Activated T-cell treated with anti-CD3 and anti-CD28 coated beads for 1 hour (primary cell): ENCODE data around the gene MX2.

Experiments
- DNase-seq: peaks from one replicate; pipeline ENCODE4 v3.0.0-alpha.2; 2020; ENCODE audit warnings: low read depth

Gene MX2

GRCh38 chr21:41364308-41364707 is 2.5 kb downstream of the MX2 start:
- no peak for DNase-seq

- DNase-seq, result no peak
These were observed 3.7 kb downstream of the MX2 start for GRCh38 chr21:41365377-41366107.

GRCh38 chr21:41366522-41367151 is 4.8 kb downstream of the MX2 start:
- no peak for DNase-seq

GRCh38 chr21:41367301-41367944 is 5.6 kb downstream of the MX2 start:
- no peak for DNase-seq

GRCh38 chr21:41367945-41368734 is 6.3 kb downstream of the MX2 start:
- no peak for DNase-seq

- no peak for DNase-seq
These were observed 6.9 kb downstream of the MX2 start for GRCh38 chr21:41368735-41369104.

- DNase-seq, result no peak
These were observed 7.5 kb downstream of the MX2 start for GRCh38 chr21:41369105-41369919.

- DNase-seq, result no peak
These were observed 8.4 kb downstream of the MX2 start for GRCh38 chr21:41369920-41370839.

- DNase-seq, result no peak
These were observed 9.2 kb downstream of the MX2 start for GRCh38 chr21:41370840-41371684.

- no peak for DNase-seq
These were observed 9.8 kb downstream of the MX2 start for GRCh38 chr21:41371685-41372030.

GRCh38 chr21:41373253-41373652 is 11.4 kb downstream of the MX2 start:
- no peak for DNase-seq

- no peak for DNase-seq
These were observed 11.9 kb downstream of the MX2 start for GRCh38 chr21:41373763-41374162.

GRCh38 chr21:41374177-41374712 is 12.4 kb downstream of the MX2 start:
- DNase-seq, result no peak

- DNase-seq, result no peak
These were observed 13.2 kb downstream of the MX2 start for GRCh38 chr21:41374867-41375533.

- no peak for DNase-seq
These were observed 14.0 kb downstream of the MX2 start for GRCh38 chr21:41375875-41376274.

- no peak for DNase-seq
These were observed 15.9 kb downstream of the MX2 start for GRCh38 chr21:41377715-41378114.

- DNase-seq, result no peak
These were observed 17.0 kb downstream of the MX2 start for GRCh38 chr21:41378849-41379248.

- DNase-seq, result no peak
These were observed 18.1 kb downstream of the MX2 start for GRCh38 chr21:41379901-41380300.

GRCh38 chr21:41381731-41382130 is 19.9 kb downstream of the MX2 start:
- DNase-seq, result no peak
